OCI-LY7 (cell line): Measurements from ENCODE around the gene WDR74.

Experiments used
- CTCF ChIP-seq: fragments of 200-600 bp; sonication (generic); conservative IDR thresholded peaks from 2 replicates; pipeline ENCODE4 v1.5.1; 2014; ENCODE audit warnings: mild to moderate bottlenecking, antibody characterized with exemption, low read length, moderate library complexity, mixed read lengths
- EZH2phosphoT487 ChIP-seq: fragments of 200-600 bp; sonication (generic); IDR thresholded peaks from 2 replicates; pipeline ENCODE4 v1.6.1; 2018; ENCODE audit warnings: low read depth, borderline replicate concordance, mild to moderate bottlenecking, mixed run types, antibody characterized with exemption, low read length, moderate library complexity, mixed read lengths

GRCh38 chr11:62796281-62796680 is 43.1 kb downstream of the WDR74 start:
- no peak for TF ChIP-seq CTCF
- no peak for TF ChIP-seq EZH2phosphoT487
